Upper lobe of right lung (tissue), 1 donor: Measurements from ENCODE around the gene EPN3. TPM values are rescaled to one million over a fixed set of nuclear protein-coding genes. Genes with fewer than 3 reads are reported as not detected.

Source experiments
- ATAC-seq: fragments of 200-7000 bp; cut with Tn5 transposase; one replicate; pipeline ENCODE4 v1.9.1; 2020; ENCODE audit warnings: mild to moderate bottlenecking, moderate library complexity
- DNase-seq: peaks from one replicate; pipeline ENCODE4 v3.0.0-alpha.2; 2020
- H3K27ac ChIP-seq: fragments of 200-600 bp; one replicate; pipeline ENCODE4 v1.8.0; 2022
- H3K27me3 ChIP-seq: fragments of 200-600 bp; one replicate; pipeline ENCODE4 v1.8.0; 2022; ENCODE audit warnings: mild to moderate bottlenecking
- H3K36me3 ChIP-seq: fragments of 200-600 bp; one replicate; pipeline ENCODE4 v1.8.0; 2022
- H3K4me1 ChIP-seq: fragments of 200-600 bp; one replicate; pipeline ENCODE4 v1.8.0; 2022
- H3K4me3 ChIP-seq: fragments of 200-600 bp; one replicate; pipeline ENCODE4 v1.8.0; 2022; ENCODE audit warnings: mild to moderate bottlenecking
- H3K9me3 ChIP-seq: fragments of 200-600 bp; one replicate; pipeline ENCODE4 v1.8.0; 2022
- intact Hi-C: fragments of 100-400 bp; cut with DNase I; formaldehyde crosslinking; loops from one replicate; pipeline ENCODE4 v1.11.0; 2022
- total RNA-seq: library from RNA; stranded (reverse); fragmentation: NEBNext Ultra II Directional; extraction: Animal tissue kit (Norgen Biotek cat#: 25700); gene quantifications from one replicate; pipeline ENCODE4 v1.2.1, GENCODE V29; 2021
- TF ChIP-seq, protein P1 (sequence below): fragments of 200-600 bp; IDR thresholded peaks from one replicate; pipeline ENCODE4 v1.8.0; 2022; ENCODE audit warnings: antibody characterized with exemption
- donor health status: DM: no; HTN: yes; CAD: no; lungs with severe emphysema.

EPN3 gene
- total RNA-seq, 1 donor from 2014 or later: 0.09 TPM

DNA sequence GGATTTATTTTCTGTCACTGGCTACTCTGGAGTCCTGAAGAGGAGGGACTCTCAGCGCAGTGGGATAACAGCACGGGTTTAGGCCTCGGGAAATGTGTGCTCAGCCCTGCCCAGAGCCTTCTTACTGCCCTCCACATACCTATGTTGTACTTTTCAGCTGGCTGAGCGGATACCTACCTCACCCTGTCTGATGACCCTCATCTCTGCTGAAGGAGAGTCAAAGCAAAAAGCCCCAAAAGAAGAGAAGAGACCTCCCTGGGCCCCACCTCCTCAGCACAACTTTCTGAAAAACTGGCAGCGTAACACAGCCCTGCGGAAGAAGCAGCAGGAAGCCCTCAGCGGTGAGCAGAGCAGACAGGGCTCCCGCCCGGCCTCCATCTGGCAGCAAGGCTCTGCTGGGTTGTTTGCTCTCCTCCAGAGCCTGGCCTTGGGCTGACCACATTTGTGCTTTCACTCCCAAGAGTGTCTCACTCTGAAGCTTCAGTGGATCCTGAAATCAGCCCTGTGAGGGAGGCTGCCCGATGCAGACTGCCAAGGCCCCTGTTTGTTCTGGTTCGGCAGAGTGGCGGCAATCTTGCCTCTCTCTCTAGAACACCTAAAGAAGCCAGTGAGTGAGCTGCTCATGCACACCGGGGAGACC lies 14.0 kb upstream of the EPN3 start:
- H3K27me3 ChIP-seq: no peaks in the 10 kb centered on the region

DNA sequence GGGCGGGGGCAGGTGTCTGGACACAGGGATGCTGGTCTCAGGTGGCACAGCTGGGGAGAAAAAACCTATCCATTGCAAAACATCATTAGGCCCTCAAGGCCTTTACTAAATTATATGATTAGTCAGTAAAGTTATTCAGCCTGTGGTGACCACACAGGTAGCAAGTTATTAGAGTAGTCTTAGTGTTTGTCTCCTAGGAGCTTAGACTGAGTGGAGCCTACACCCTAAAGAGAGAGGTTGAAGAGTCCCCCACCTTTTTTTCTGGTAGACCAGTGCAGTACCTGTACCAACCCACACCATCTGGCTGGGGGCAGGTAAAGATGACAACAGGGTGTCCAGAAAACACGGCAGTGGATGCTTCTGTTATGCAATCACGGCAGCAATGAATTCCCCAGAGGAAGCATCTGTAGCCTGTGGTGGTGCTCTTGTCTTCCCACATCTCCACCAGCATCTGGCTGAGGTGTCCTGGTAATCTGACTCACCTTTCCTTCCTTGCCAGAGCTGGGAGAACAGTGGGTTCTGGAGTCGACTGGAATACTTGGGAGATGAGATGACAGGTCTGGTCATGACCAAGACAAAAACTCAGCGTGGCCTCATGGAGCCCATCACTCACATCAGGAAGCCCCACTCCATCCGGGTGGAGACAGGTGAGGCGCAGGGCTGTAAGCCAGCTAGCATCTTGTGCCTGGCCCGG lies 13.2 kb upstream of the EPN3 start:
- intact Hi-C loops: no loop called here
- Histone ChIP-seq H3K27me3 (no peaks in the 10 kb centered on the region), H3K4me3 (no peak overlapping the region), H3K9me3 (no peaks in the 10 kb centered on the region), H3K36me3 (no peaks in the 10 kb centered on the region), H3K27ac (no peak overlapping the region), H3K4me1 (no peaks in the 10 kb centered on the region)
- DNase-seq (no peak), ATAC-seq (no peak)
- TF ChIP-seq, protein P1, sequence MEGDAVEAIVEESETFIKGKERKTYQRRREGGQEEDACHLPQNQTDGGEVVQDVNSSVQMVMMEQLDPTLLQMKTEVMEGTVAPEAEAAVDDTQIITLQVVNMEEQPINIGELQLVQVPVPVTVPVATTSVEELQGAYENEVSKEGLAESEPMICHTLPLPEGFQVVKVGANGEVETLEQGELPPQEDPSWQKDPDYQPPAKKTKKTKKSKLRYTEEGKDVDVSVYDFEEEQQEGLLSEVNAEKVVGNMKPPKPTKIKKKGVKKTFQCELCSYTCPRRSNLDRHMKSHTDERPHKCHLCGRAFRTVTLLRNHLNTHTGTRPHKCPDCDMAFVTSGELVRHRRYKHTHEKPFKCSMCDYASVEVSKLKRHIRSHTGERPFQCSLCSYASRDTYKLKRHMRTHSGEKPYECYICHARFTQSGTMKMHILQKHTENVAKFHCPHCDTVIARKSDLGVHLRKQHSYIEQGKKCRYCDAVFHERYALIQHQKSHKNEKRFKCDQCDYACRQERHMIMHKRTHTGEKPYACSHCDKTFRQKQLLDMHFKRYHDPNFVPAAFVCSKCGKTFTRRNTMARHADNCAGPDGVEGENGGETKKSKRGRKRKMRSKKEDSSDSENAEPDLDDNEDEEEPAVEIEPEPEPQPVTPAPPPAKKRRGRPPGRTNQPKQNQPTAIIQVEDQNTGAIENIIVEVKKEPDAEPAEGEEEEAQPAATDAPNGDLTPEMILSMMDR: no peak

More for the DNA sequence above, 14.0 kb upstream of the EPN3 start:
- TF ChIP-seq, protein P1: no peak
- Histone ChIP-seq H3K4me3 (no peak overlapping the region), H3K9me3 (no peaks in the 10 kb centered on the region), H3K27ac (no peak overlapping the region), H3K36me3 (no peaks in the 10 kb centered on the region), H3K4me1 (no peaks in the 10 kb centered on the region)
- ATAC-seq (no peak), DNase-seq (no peak)
- intact Hi-C loops: no loop called here

GRCh38 chr17:50520483-50520882 lies 12.1 kb upstream of the EPN3 start:
- intact Hi-C loops: no loop called here
- DNase-seq: no peak
- Histone ChIP-seq H3K27ac (no peak overlapping the region), H3K9me3 (no peaks in the 10 kb centered on the region), H3K36me3 (no peaks in the 10 kb centered on the region), H3K4me3 (no peak overlapping the region), H3K27me3 (no peaks in the 10 kb centered on the region), H3K4me1 (no peaks in the 10 kb centered on the region)
- TF ChIP-seq, protein P1: no peak
- no peak for ATAC-seq

GRCh38 chr17:50521514-50521913 lies 11.0 kb upstream of the EPN3 start:
- no peaks in the 10 kb centered on the region for H3K36me3 ChIP-seq
- no peak overlapping the region for H3K27ac ChIP-seq
- no peaks in the 10 kb centered on the region for H3K9me3 ChIP-seq
- DNase-seq (no peak), ATAC-seq (no peak)
- H3K4me3 ChIP-seq: no peak overlapping the region
- H3K4me1 ChIP-seq: no peaks in the 10 kb centered on the region
- intact Hi-C loops: no loop called here
- H3K27me3 ChIP-seq: no peaks in the 10 kb centered on the region
- TF ChIP-seq, protein P1: no peak

- Histone ChIP-seq H3K27me3 (no peaks in the 10 kb centered on the region), H3K4me1 (no peaks in the 10 kb centered on the region), H3K36me3 (no peaks in the 10 kb centered on the region), H3K9me3 (no peaks in the 10 kb centered on the region), H3K27ac (no peak overlapping the region), H3K4me3 (no peak overlapping the region)
- ATAC-seq: no peak
- TF ChIP-seq, protein P1: no peak
- DNase-seq: no peak
- intact Hi-C loops: no loop called here
These were observed 9.8 kb upstream of the EPN3 start for GRCh38 chr17:50522766-50523165.
